ENCODE results near the gene LUZP1. TPM values are rescaled to one million over a fixed set of nuclear protein-coding genes. Genes with fewer than 3 reads are reported as not detected.

Gene LUZP1
- total RNA-seq, 1 donor from 2014 or later, result 54.3 TPM

Other genes starting within 250 kb of the LUZP1 start
- not detected in 2 replicates for gene LACTBL1, start 196.0 kb downstream of the LUZP1 start, total RNA-seq
- not detected in 2 replicates for gene TEX46, start 153.0 kb downstream of the LUZP1 start, total RNA-seq
- 151 and 155 TPM in 2 replicates for gene KDM1A, start 149.4 kb downstream of the LUZP1 start, total RNA-seq
- gene HTR1D, start 48.6 kb upstream of the LUZP1 start, total RNA-seq, result 0.26 and 0.42 TPM in 2 replicates
- 130 and 171 TPM in 2 replicates for gene HNRNPR, start 175.4 kb upstream of the LUZP1 start, total RNA-seq
- gene ZNF436, start 201.0 kb upstream of the LUZP1 start, total RNA-seq, result 15.2 and 21.1 TPM in 2 replicates